HG03196 (cell line): Measurements from ENCODE around the gene TSPAN13.

ENCODE experiments used
- ATAC-seq: cut with Tn5 transposase; IDR thresholded peaks from one replicate; pipeline ENCODE4 v1.9.1; 2021; ENCODE audit not compliant: unreplicated experiment

TSPAN13 gene

GRCh38 chr7:16753102-16753931 lies at the start of gene TSPAN13:
Gene TSPAN13 (plus strand): TSS chr7:16753755. CDS start chr7:16753968, 213 bp downstream.
- no peak for ATAC-seq

DNA sequence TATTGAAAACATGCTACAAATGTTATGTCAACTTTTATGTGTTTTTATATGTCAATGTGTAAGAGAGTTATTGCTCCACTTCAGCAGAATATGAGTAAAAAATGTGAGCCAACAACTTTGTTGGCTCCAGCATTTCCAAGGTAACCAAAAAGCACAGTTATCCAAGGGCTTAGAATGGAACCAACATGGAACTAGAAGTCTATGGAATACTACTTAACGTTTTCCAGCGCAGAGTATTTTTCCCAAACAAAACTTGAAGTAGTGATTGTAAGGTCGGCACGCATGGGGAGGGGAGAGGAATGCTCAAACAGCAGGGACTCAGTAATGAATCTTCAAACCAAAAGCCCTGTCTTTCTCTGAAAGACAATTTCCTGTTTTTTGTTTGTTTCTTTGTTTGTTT lies 45.0 kb upstream of the TSPAN13 start:
- no peak for ATAC-seq

DNA sequence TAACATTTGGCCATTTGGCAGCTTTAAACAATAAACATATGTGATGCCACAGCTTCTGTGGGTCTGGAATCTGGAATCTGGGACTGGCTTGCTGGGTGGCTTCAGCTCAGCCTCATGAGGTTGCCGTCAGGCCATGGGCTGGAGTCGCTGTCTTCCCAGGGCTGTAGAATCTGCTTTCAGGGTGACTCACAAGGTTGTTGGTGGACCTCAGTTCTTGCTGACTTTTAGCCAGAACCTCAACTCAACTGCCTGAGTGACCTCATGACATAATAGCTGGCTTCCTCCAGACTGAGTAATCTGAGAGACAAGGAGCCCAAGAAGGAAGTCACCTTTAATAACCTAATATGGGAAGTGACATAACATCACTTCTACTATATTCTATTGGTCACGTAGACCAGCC lies 44.6 kb upstream of the TSPAN13 start:
- no peak for ATAC-seq

DNA sequence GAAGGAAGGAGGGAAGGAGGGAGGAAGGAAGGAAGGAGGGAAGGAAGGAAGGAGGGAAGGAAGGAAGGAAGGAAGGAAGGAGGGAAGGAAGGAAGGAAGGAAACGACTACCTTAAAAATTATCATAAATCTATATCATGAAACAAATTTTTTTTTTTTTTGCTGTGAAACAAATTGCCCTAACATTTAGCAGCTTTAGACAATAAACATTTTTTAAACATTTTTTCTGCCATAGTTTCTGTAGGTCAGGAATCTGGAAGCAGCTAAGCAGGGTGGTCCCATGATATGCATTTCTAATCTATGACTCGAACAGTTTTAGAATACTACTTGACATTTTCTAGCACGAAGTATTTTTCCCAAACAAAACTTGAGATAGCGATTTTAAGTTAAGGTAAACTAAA lies 42.9 kb upstream of the TSPAN13 start:
- ATAC-seq = no peak

GRCh38 chr7:16711730-16712129 lies 41.8 kb upstream of the TSPAN13 start:
- no peak for ATAC-seq

DNA sequence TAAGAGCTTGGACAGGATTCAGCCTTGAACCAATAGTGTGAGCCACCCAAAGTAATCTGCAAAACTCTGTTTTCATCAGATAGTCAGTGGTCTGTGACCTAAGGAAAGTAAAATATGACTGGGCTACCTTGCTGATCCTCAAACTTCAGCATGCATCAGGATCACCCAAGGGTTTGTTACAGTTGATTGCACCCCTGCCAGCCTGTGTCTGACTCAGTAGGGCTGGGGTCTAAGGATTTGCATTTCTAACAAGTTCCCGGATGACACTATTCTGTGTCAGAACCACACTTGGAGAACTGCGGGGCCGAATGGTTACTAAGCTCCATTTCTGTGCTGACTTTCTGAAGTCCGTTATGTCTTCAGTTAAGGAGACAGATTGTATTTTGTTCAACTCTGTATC lies 40.6 kb upstream of the TSPAN13 start:
- ATAC-seq = no peak

- ATAC-seq = no peak
Measured at GRCh38 chr7:16715928-16716327, 37.6 kb upstream of the TSPAN13 start.

DNA sequence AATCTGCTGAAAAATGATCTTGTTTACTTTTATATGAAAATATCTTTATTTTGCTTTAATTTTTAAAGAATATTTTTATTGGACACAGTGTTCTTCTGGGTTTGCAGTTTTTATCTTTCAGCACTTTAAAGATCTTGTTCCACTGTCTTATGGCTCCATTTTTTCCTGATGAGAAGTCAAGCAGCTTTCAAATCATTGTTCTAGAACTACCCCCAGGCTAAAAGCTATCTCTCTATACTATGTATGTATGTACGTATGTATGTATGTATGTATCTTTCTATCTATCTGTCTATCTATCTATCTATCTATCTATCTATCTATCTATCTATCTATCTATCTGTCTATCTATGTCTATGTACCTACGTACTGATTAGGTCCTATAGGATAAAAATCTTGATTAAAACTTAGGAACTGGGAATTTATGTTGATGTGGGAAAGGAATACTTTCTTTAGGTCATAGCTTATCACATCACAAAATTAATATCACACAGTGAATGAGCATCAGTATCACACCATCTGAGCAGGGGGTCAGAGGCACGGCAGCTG lies 35.4 kb upstream of the TSPAN13 start:
- ATAC-seq = no peak

DNA sequence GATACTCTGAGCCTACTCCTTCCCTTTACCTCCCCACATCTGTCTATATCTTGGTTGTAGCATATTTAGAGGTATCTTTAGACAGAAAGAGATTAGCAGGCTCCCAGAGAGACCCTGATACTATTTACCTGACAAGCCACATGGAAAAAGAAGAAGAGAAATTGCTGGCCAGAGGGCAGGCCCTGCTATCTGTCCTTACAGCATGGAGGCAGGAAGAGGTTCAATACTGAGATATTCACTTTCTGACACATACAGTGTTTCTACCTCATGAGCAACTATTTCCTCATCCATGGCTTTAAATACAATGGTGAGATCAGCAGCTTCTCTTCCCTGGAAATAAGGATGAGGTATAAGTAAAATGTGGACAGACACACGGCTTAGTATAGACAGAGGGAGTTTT lies 33.9 kb upstream of the TSPAN13 start:
- no peak for ATAC-seq

- ATAC-seq = no peak
Measured at GRCh38 chr7:16721541-16721940, 32.0 kb upstream of the TSPAN13 start.

GRCh38 chr7:16724344-16724743 lies 29.2 kb upstream of the TSPAN13 start:
- ATAC-seq = no peak

GRCh38 chr7:16726189-16726588 lies 27.4 kb upstream of the TSPAN13 start:
- ATAC-seq = no peak

DNA sequence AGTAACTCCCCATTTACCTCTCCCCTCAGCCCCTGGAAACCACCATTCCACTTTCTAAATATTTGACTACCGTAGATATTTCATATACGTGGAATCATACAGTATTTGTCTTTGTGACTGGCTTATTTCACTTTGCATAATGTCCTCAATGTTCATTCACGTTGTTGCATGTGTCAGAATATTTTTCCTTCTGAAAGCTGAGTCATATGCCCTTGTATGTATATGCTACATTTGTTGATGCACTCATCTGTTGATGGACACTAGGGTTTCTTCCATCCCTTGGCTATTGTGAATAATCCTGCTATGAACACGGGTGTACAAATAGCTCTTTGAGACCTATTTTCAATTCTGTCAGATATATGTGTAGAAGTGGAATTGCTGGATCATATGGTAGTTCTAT lies 25.8 kb upstream of the TSPAN13 start:
- no peak for ATAC-seq

DNA sequence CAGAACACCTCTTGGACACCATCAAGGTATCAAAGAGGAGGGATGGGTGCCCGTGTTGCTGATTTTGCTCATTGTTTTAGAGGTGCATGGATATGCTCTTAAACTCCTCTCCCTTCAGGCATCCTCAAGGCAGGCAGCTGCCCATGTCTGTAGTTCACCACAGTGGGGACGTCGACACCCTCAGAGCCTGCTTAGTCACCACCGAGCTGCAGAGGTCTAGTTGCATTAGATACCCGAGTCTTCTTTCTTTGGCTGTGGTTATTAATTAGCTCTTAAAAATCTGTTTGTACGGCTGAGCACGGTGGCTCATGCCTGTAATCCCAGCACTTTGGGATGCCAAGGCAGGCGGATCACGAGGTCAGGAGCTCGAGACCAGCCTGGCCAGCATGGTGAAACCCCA lies 24.7 kb upstream of the TSPAN13 start:
- ATAC-seq = no peak

GRCh38 chr7:16729541-16729940 lies 24.0 kb upstream of the TSPAN13 start:
- no peak for ATAC-seq

DNA sequence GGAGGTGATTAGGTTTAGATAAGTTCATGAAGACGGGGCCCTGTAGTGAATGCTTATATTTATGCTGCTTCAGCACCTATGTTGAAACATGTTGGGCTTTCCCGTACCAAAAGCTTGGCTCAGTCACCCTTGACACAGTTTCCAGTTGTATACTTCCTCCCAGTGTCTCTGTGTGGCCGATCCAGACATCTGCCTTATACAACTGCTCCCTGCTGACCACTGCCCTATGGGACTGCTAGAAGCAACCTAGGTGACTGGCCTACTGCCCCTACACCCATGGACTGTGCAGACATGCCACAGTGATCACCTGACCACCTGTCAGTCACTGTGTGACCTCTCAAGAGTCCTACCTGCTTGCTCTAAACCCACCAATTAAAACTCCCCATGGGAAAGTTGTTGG lies 22.6 kb upstream of the TSPAN13 start:
- no peak for ATAC-seq

- no peak for ATAC-seq
Measured at GRCh38 chr7:16732828-16733227, 20.7 kb upstream of the TSPAN13 start.

- no peak for ATAC-seq
Measured at GRCh38 chr7:16734148-16734726, 19.3 kb upstream of the TSPAN13 start.

DNA sequence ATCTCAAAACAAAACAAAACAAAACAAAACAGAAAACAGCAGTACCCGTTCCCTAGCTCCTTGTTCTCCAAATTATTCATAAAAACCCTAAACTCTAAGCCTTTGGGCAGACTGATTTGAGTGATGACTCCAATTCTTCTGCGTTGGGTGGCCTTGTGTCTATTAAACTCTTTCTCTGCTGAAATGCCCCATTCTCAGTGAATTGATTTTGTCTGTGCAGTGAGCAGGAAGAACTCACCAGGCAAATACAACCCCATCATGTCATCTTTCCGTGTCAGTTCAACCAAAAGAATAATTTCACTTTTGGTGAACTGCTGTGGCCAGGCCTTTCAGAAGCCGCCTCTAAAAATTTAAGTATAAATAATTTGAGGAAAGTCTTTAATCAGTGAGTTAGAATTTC lies 18.5 kb upstream of the TSPAN13 start:
- ATAC-seq = no peak

DNA sequence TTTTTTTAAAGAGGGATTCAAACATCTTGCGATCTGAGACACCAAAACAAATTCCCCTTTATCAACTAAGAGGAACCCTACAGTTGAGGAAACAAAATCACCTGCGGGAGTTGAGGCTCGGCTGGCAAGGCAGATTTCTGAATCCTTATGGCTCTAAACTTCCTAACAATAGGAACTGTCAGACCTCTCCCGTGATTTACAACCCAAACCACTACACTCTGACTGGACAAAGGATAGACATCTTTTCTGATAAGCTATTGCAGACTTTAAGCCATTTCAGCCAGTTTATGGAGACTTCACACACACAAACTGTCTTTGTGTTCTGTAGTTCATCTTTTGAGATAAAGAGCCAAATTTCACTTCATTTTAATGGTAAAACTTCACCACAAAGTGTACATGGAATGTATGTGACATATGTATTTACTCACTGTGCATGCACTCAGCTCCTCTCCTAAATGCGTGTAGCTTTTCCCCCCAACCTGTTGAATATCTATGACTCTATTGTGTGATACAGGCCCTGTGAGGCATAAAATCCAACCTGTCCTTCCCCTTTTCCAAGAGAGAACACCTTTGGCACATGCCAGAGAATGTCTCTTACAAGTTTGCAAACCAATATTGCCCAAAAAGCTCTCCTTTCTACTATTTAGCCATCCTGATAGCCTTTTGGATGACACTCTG lies 15.4 kb upstream of the TSPAN13 start:
- no peak for ATAC-seq

GRCh38 chr7:16739863-16740622 lies 13.5 kb upstream of the TSPAN13 start:
- ATAC-seq = no peak
